K562 (cell line): ENCODE results near the gene LRRC25. TPM values are rescaled to one million over a fixed set of nuclear protein-coding genes. Genes with fewer than 3 reads are reported as not detected.

Source experiments
- BHLHE40 ChIP-seq: IDR thresholded peaks from 2 replicates; pipeline ENCODE4 v1.6.1; 2011; ENCODE audit warnings: low read length, improper control_type of control experiment
- BMI1 ChIP-seq: fragments of 150-350 bp; IDR thresholded peaks from 2 replicates; pipeline ENCODE4 v1.6.1; 2014; ENCODE audit warnings: low read length
- HEY1 ChIP-seq: fragments of 250-450 bp; sonication (Bioruptor Pico); IDR thresholded peaks from 2 replicates; pipeline ENCODE4 v1.5.0; 2020; ENCODE audit warnings: mild to moderate bottlenecking, moderate library complexity, borderline replicate concordance
- HOMEZ ChIP-seq: fragments of 250-450 bp; sonication (Bioruptor Pico); IDR thresholded peaks from 2 replicates; pipeline ENCODE4 v1.4.0; 2020; ENCODE audit warnings: mild to moderate bottlenecking, moderate library complexity
- NFIC ChIP-seq: fragments of 450-650 bp; IDR thresholded peaks from 2 replicates; pipeline ENCODE4 v1.6.1; 2017; ENCODE audit warnings: mild to moderate bottlenecking, inconsistent platforms
- NR2C1 ChIP-seq, 2 experiments: fragments of 450-650 bp; IDR thresholded peaks; 2 replicates each; pipeline ENCODE4 v1.6.1; 2017; ENCODE audit warnings: mild to moderate bottlenecking in 2 of 2, antibody characterized with exemption in 1 of 2, inconsistent platforms in 1 of 2, missing compliant biosample characterization in 1 of 2, missing genetic modification characterization in 1 of 2
- TAF15 ChIP-seq: fragments of 200-400 bp; formaldehyde crosslinking; IDR thresholded peaks from 2 replicates; pipeline ENCODE4 v1.6.1; 2017; ENCODE audit warnings: mild to moderate bottlenecking, low read depth, low read length, moderate library complexity
- TFAP4 ChIP-seq: sonication (generic); formaldehyde crosslinking; IDR thresholded peaks from 2 replicates; pipeline ENCODE4 v1.8.0; 2022; ENCODE audit warnings: missing genetic modification reagents, mild to moderate bottlenecking, moderate library complexity, borderline replicate concordance
- ZC3H4 ChIP-seq: sonication (generic); formaldehyde crosslinking; IDR thresholded peaks from 2 replicates; pipeline ENCODE4 v1.9.0; 2021; ENCODE audit warnings: missing genetic modification reagents, borderline replicate concordance
- ZNF408 ChIP-seq: fragments of 250-450 bp; sonication (Bioruptor Pico); IDR thresholded peaks from 2 replicates; pipeline ENCODE4 v1.4.0; 2020; ENCODE audit warnings: low read depth, mild to moderate bottlenecking, moderate library complexity
- polyA plus RNA-seq, 8 experiments: library from polyadenylated mRNA; depleted of rRNA in 4 of 8; stranded (reverse) in 5 of 8; unstranded in 3 of 8; fragments of >200 nt; fragmentation: Nextera tagmentation in 2 of 8; fragmentation: Illumina TruSeq in 1 of 8; extraction: Ambion mirVana in 2 of 8; extraction: Trizol in 1 of 8; gene quantifications; 2 replicates each; pipeline versions ENCODE4 v1.2.1 to v1.2.3, GENCODE V29; 2011 to 2014; ENCODE audit warnings: inconsistent platforms in 1 of 8, missing spikeins in 1 of 8
- total RNA-seq, 7 experiments: library from RNA; depleted of rRNA in 6 of 7; stranded (reverse); fragments of >200 nt in 6 of 7; fragmentation: Illumina TruSeq in 2 of 7; extraction: Trizol in 2 of 7; gene quantifications; 2 replicates each; pipeline versions ENCODE4 v1.2.1 to v1.2.3, GENCODE V29; 2011 to 2021; ENCODE audit warnings: low replicate concordance in 1 of 7
- TF ChIP-seq, protein P1 (sequence below): fragments of 450-650 bp; IDR thresholded peaks from 2 replicates; pipeline ENCODE4 v1.6.1; 2016; ENCODE audit warnings: antibody characterized with exemption
- TF ChIP-seq, protein P2 (sequence below): fragments of 250-450 bp; sonication (Bioruptor Pico); IDR thresholded peaks from 2 replicates; pipeline ENCODE4 v1.4.0; 2020; ENCODE audit warnings: mild to moderate bottlenecking, moderate library complexity, borderline replicate concordance
- TF ChIP-seq, protein P3 (sequence below), 3 experiments: fragments of 200-800 bp in 1 of 3; fragments of 250-450 bp in 1 of 3; fragments of 450-650 bp in 1 of 3; sonication (Bioruptor Pico) in 1 of 3; sonication (Bioruptor generic) in 1 of 3; formaldehyde crosslinking in 1 of 3; IDR thresholded peaks; 2 replicates each; pipeline versions ENCODE4 v1.6.1 to v1.8.0; 2016 to 2022; ENCODE audit warnings: mild to moderate bottlenecking in 2 of 3, missing genetic modification characterization in 2 of 3, missing compliant biosample characterization in 1 of 3, moderate library complexity in 1 of 3

The LRRC25 gene
- total and polyA plus RNA-seq, 9 of the 15 experiments (the other 6 are each of a cell fraction or from before 2014, with no cell fraction given), result 0.07 to 0.36 (median 0.10) TPM; not detected in 3

DNA sequence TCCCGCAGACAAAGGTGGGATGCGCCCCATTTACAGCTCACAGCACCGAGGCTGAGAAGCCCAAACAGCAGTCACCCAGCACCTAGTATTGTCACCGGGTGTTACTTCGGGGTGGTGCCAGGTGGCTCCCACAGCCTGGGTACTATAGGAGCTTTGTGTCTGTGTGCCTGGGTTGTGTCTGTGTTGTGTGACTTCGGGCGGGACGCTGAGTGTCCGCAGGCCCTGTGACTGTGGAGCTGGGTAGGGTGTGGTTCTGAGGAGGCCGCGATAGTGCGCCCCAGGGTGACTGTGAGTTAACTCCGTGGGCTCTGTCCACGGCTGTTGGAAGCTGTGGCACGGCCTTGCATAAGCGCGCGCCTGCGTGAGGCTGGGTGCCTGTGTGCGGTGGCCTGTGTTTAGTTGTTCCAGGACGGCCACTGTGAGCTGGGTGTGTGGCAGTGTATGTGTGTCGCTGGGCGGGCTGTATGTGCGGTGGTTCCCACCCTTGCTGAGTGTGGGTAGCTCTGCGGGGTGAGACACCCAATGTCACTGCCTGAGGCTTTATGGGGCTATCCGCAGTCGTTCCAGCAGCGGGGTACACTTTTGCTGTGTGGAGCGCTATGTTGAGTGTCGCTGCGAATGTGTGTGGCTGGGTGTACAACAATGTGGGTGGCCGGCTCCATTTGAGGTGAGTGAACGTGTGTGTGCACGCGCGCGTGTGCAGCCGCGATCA, 21.2 kb upstream of the LRRC25 start (continued):
- TF ChIP-seq NR2C1 (IDR thresholded peaks at IDR 0.05), result no peak
- no peak for TF ChIP-seq NR2C1 (tag; IDR thresholded peaks at IDR 0.05)
- TF ChIP-seq ZNF408 (CRISPR knock-in tag), result no peak
- TF ChIP-seq BHLHE40, result peak; percentile 32; the same call in 1 of the 2 replicates
- TF ChIP-seq, protein P1, sequence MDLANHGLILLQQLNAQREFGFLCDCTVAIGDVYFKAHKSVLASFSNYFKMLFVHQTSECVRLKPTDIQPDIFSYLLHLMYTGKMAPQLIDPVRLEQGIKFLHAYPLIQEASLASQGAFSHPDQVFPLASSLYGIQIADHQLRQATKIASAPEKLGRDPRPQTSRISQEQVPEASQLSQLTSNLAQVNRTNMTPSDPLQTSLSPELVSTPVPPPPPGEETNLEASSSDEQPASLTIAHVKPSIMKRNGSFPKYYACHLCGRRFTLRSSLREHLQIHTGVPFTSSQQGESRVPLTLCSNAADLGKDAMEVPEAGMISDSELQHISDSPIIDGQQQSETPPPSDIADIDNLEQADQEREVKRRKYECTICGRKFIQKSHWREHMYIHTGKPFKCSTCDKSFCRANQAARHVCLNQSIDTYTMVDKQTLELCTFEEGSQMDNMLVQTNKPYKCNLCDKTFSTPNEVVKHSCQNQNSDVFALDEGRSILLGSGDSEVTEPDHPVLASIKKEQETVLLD, result peak; percentile 90
- TF ChIP-seq, protein P2, sequence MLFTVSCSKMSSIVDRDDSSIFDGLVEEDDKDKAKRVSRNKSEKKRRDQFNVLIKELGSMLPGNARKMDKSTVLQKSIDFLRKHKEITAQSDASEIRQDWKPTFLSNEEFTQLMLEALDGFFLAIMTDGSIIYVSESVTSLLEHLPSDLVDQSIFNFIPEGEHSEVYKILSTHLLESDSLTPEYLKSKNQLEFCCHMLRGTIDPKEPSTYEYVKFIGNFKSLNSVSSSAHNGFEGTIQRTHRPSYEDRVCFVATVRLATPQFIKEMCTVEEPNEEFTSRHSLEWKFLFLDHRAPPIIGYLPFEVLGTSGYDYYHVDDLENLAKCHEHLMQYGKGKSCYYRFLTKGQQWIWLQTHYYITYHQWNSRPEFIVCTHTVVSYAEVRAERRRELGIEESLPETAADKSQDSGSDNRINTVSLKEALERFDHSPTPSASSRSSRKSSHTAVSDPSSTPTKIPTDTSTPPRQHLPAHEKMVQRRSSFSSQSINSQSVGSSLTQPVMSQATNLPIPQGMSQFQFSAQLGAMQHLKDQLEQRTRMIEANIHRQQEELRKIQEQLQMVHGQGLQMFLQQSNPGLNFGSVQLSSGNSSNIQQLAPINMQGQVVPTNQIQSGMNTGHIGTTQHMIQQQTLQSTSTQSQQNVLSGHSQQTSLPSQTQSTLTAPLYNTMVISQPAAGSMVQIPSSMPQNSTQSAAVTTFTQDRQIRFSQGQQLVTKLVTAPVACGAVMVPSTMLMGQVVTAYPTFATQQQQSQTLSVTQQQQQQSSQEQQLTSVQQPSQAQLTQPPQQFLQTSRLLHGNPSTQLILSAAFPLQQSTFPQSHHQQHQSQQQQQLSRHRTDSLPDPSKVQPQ (CRISPR knock-in tag), result 0 out of 2 replicates have a peak, but pooled peaks have one; percentile 34
- TF ChIP-seq, protein P3, sequence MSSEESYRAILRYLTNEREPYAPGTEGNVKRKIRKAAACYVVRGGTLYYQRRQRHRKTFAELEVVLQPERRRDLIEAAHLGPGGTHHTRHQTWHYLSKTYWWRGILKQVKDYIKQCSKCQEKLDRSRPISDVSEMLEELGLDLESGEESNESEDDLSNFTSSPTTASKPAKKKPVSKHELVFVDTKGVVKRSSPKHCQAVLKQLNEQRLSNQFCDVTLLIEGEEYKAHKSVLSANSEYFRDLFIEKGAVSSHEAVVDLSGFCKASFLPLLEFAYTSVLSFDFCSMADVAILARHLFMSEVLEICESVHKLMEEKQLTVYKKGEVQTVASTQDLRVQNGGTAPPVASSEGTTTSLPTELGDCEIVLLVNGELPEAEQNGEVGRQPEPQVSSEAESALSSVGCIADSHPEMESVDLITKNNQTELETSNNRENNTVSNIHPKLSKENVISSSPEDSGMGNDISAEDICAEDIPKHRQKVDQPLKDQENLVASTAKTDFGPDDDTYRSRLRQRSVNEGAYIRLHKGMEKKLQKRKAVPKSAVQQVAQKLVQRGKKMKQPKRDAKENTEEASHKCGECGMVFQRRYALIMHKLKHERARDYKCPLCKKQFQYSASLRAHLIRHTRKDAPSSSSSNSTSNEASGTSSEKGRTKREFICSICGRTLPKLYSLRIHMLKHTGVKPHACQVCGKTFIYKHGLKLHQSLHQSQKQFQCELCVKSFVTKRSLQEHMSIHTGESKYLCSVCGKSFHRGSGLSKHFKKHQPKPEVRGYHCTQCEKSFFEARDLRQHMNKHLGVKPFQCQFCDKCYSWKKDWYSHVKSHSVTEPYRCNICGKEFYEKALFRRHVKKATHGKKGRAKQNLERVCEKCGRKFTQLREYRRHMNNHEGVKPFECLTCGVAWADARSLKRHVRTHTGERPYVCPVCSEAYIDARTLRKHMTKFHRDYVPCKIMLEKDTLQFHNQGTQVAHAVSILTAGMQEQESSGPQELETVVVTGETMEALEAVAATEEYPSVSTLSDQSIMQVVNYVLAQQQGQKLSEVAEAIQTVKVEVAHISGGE (CRISPR knock-in tag; IDR thresholded peaks at IDR 0.05), result no peak
- no peak for TF ChIP-seq BMI1
- TF ChIP-seq TFAP4 (CRISPR knock-in tag), result peak; percentile 94
- no peak for TF ChIP-seq ZC3H4 (CRISPR knock-in tag)
- TF ChIP-seq HEY1 (CRISPR knock-in tag), result no peak
- no peak; the same call in 1 of the 2 replicates for TF ChIP-seq NFIC
- TF ChIP-seq HOMEZ, result 0 out of 2 replicates have a peak, but pooled peaks have one; percentile 34
- no peak for TF ChIP-seq TAF15
